COR-L47 (cell line): ENCODE data around the gene NAV2.

Experiments used
- DNase-seq: peaks from one replicate; lab custom pipeline; 2025; lab: John Stamatoyannopoulos, UW

The NAV2 gene

DNA sequence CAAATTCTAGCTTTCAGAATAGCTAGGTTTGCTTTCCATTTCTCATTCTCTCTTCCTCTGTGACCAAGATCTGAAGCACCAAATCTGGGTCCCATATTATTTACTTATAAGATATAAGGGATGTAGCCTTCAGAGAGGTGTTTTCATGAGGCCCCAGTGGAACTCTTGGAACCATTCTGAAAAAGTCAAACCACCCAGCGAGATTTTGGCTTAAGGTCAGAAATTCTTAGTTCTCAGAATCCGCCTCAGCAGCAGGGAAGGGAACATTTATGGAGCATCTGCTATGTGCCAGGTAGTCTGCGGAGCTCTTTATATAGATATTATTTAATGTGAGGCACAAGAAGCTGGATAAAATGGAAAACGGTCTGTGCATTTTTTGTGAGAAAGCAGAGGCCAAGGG is 6.3 kb downstream of the NAV2 start:
- no peak for DNase-seq

DNA sequence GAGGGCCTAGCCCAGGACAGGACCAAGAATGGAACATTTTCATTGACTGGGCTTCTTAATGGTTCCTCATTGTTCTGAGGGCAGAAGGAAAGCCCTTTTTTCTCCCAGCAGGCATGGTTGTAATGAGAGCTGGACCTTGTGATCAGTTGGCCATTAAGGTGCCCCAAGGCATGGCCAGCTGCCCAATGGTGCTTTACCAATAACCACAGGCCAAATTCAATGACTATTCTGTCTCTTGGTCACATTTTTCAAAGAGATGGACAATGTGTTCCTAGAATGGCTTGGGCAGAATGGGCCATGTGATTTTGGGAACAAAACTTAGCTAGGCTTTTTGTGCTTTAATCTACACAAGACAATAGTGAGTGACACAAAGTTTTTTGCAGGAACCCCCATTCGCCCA is 7.3 kb downstream of the NAV2 start:
- no peak for DNase-seq

DNA sequence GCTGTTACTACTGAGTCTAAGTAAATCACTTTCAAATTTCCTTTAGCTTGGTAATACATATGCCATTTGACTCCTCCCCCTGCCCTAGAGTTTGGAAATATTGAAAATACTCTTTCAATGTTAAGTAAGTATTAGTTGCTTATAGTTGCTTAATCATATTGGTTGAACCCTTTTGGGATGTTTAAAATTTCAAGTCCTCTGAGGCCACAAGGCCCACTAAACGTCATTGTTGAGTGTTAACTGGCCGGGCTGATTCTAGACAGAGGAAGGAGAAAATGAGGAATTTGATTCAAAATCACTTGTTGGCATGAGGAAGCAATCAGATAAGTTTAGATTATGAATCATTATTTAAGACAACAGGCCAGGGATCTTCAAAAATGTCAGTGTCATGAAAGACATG is 8.5 kb downstream of the NAV2 start:
- no peak for DNase-seq

DNA sequence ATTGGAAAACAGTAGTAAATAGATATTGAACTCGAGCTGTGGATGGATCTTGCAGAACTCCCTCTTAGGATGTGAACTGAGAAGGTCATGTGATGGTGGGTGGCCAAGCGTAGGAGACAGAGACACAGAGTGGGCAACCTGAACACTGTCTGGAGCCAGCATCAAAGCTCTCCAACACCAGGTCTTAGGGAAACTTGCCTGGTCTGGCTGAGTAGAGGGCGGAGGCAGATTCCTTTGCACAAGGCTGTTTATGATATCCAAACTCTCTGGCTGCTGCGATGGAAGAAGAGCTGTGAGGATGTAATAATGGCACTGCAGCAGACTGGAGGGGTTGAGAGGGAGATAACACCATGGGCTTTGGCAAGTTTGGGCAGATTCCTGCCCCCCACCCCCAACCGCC is 10.1 kb downstream of the NAV2 start:
- DNase-seq, result no peak

DNA sequence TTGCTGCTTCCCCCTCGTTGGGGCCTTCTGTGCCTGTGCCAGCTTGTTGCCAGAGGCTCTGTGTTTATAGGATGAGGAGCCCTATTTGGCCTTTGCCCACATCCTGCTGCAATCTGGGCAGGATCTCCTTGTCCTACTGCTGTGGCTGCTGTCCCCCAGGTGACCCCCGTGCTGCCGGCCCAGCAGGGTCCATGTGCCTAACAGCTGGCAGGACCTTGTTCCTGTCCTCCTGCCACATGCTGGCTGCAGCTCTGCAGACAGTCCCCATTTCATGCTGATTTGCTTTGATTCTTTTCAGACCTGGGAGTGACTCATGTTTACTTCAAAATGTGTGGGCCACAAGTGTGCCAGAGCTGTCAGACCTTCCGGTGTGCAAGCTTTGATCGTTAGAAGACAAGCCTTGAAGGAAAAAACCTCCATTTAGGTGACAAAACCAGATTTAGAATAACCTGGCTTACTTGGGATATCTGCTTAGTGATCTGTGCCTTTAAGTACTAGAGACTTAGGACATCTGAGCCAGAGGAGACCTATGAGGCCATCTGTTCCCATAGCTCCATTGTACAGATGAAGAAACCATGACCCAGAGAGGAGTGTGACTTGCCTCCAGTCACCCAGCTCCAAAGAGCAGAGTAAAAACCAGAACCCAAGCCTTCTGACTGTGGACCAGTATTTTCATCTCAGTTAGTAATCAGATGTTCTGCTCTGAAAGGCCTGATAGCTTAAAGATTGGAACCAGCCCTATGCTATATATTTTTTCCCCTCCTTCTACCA is 11.1 kb downstream of the NAV2 start:
- no peak for DNase-seq

DNA sequence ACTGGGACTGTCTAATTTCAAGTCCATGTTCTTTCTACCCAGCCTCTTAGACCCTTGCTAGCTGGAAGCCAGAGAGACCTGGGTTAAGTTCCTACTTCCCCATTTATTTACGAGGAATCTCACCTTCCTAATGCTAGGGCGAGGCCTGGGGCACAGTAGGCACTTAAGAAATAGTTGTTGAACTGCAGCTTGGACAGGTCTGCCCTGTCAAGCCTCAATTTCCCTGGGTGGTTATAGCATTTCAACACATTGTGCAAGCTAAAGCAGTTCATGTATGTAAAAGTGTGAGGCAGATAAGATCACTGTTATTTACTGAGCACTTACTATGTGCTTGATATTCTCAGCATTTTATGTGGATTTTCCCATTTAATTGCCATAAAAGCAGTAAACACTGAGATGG is 12.1 kb downstream of the NAV2 start:
- DNase-seq, result no peak

DNA sequence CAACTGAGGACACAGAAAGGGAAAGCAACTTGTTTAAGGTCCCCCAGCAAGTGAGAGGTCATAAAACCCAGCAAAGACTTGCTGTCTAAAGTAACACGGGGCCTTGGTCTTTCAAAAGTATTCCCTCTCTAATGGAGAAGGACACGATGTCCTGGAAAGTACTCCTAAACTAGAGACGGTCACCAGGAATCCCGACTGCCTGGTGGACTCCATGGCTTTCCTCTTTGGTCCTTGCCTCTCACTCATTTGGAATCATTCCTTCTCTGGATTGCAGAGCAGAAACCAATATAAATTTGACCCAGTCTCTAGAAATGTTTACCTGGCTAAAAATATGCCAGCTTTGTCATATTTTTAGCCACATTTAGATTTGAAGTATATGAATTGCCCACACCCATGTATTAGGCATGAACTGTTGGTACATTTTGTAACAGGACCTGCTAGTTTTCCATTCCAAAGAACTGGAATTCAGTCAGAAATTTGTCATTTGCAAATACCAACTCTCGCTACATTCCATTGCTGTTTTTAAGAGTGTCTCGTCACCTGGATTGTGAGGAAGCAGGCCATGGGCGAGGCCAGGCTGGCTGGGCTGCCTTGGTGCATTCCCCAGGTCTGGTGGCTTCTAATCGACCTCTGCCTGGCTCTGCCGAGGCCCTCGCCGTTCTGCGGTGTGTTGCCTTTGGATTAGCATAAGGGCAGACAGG is 12.9 kb downstream of the NAV2 start:
- DNase-seq, result no peak

DNA sequence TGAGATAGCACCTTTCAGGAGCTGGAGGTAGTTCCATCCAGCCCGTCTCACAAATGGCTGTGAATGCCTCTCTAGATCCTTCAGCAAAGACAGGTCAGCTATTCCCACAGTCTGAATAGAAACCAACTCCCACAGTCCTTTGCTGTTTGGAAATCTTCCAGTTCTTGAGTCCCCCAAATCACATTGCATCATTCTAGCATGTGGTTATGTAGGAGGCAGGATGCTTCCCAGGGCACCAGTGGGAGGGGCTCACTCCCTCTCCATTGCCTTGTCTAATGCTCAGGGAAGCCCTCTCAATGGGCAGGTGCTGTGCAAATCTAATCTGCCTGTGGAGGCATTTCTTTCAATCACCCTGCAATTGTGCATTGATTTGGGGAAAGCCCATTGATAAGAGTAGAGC is 14.6 kb downstream of the NAV2 start:
- peak; percentile 18 for DNase-seq

DNA sequence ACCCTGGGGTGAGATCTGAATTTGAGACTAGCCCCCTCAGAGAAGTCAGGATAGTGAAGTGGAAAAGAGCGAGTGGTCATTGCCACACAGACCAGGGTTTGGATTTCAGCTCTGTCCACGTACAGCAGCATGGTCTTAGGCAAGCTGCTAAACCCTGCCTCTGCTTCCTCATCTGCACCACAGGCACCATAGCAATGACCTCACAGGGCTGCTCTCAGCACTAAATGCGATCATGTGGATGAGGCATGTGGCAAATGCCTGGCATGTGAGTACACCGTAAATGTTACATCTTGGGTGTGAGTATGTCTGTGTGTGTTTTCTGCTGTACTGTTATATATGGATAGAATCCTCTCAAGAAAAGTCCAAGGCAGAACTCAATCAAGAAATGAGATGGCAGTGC is 15.8 kb downstream of the NAV2 start:
- DNase-seq, result no peak

DNA sequence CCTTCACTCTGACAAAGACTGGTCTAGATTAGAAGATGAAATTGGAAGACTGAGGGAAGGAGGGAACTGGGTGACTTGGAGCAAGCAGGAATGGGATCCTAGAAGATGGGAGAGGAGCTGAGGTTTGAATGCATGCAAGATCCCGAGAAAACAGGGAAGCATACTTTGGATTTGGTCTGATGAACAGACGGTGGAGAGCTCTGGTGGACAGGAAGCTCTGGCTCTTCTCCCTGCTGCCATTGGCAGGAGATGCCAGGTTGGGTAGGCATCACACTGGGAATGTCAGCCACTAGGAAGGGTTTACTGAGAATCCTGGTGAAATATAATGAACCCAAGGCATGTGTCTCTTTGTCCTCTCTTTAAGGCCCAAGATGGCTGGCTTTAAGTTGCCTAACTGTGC is 16.5 kb downstream of the NAV2 start:
- no peak for DNase-seq

DNA sequence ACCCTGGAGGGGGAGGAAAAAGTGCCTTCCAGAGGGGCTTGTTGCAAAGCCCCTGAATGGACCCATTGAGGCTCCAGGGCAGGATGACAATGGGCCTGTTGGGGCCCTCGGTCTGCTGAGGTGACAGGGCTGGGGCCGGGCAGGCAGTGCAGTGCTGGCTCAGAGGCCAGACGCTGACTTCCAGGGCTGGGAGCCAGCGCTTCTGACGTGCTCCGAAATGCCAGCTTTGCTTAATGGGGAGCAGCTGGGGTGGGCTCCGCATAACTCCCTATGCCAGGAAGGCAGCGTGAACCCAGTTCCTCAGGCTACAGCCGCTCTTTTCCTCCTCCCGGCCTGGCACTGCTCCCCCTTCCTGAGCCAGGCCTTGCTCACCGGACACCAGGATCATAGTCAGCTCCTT is 17.7 kb downstream of the NAV2 start:
- no peak for DNase-seq

DNA sequence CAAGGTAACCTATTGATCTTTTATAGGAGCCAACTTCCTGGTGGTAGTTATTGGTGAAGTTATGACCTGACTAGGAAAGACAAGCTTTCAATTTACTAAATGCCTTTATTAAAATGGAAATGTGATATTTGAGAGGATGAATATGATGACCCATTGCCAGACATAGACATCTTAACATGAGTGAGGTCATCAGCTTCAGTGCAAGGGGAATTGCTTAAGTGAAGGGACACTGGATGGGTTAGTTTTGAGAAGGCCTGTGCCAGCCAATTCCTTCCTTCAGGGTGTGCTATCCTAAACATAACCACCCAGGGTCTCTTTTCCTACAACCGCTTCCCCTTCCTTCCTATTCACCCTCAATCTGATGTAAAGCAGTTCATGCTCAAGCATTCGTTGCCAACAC is 21.5 kb downstream of the NAV2 start:
- DNase-seq, result no peak

DNA sequence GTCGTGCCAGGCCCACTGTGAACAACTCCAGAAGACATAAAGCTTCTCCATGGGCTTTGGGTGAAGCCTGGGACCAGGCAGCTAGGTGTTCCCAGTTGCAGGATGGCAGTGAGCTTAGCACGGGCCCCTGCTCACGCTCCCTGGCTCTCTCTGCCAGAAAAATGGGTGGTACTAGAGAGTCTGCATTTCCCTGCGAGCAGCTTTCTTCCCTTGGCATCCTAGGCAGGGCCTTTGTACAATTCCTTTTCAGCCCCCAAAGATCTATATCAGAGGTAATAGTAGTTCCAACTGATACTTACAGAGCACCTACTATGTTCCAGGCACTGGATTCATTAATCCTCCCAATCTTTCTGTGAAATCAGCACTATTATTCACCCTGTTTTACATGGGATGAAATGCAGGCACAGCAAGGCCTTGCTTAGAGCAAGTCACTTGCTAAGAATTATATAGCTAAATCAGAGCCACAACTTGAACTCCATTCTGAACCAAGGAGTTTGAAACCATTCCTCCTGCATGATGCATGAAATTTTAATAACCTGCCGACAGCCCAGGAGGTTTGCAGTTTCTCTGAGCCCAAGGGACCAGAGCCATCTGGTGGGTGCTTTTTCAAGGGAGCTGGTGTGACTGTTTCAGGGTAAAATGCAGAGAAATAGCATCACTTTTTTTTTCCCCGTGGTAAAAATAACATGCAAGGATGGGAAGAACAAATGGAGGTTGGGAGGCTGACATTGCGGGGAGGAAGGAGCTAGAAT is 22.7 kb downstream of the NAV2 start:
- no peak for DNase-seq

DNA sequence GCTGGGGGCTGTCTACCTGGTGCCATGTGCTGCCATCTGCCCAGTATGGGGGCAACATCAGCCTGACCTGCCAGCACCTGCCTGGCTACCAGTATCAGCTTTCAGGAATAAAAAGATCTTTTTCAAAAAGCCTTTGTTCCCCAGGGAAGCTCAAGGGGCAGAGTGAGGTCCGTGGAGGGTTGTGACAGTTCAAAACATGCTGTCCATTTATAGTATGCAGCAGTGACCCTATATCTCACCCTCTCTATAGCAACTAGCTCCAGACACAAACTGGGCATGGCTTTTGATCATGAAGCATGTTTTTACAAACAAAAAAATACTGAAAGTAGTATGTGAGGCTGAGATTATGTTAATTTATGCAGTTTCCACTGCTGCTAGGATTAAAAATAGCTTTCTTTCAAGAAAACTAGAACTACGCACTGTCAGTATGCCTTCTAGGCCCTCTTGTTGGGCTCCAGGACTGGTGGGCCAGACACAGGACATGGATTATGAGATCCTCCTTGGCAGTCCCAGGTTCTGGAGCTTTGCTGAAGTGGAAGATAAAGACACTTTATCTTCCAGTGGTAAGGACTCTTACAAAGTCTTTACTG is 23.4 kb downstream of the NAV2 start:
- DNase-seq, result no peak

DNA sequence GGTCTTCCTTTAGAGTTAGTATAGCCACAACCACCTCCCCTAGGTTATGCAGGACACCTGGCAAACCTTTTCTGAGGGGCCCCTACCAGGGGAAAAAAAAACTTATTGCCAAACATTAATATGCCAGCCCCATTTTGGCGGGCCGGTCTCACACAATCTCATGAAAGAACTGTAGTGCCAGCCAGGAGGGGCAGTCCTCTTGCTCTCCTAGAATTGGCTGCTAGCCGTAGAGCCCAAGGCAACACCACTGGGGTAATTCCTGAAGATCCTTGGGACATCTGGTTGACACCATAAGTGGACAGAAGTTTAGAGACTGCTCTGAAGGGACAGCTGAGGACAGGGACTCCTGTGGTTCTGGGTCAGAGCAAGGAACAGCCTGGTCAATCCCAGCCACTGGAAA is 24.2 kb downstream of the NAV2 start:
- no peak for DNase-seq

DNA sequence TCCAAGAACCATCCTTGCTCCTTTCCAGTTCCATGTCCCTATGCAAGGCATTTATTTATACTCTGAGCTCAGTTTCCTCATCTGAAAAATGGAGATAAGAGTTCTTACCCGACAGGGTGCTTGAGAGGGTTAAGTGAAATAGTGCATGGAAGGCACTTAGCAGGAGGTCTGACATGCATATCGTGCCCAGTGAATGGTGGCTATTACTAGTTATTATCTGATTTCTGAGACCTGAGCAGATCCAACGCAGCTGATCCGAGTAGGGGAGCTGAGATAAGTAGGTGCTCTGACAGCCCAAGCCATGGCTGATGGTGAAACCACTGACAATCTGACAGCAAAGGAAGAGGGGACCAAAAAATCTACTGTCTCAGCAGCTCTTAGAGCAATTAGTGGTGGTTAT is 24.9 kb downstream of the NAV2 start:
- no peak for DNase-seq

DNA sequence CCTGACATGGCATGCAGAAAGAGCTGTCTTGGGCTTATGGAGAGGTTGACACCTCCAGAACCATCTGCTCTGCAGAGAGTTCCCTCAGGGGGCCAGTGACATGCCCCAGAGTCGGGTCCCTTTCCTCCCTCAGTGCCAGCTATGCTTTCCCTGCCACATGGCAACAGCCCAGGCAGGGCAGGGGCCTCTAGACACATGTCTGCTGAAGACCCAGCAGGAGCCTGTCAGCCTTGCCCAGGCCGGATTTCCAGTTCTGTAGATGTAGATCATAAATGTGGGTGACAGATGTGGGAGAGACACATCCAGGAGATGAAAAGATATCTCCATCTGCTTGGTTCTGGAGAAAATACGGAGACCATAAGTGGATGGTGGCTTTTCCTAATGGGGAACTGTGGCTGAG is 25.5 kb downstream of the NAV2 start:
- no peak for DNase-seq

DNA sequence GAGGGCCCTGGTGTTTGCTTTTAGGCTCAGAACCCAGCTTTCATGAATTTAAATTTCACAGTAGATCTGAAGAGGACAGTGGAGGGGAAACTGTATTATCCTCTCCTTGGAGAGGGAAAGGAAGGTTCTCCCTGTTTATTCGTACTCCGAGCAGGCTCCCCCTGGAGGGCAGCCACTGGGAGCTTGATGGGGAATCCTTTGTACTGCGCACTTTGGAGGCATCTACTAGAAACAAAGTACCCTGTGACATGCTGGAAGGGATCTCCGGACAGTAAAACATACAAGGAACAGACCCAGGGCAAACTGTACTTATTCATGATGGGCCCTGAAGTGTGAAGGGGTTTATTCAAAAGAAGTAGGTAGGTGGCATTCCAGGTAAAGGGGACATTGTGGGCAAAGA is 27.2 kb downstream of the NAV2 start:
- DNase-seq, result no peak

DNA sequence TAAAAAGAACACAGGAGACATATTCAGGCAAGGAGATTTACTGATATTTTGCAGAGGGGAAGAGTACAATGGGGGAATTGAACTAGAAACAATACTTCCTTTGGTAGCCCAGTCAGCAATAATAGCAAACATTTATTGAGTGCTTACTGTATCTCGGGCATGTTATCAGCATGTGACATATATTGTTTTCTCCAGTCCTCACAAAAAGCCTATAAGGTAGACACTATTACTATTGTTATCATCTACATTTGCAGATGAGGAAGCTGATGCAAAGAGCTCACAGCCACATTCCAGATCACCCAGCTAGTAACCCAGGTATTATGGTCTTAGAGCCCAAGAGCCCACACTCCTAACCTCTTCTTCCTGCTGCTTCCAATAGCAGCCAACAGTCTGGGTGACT is 27.9 kb downstream of the NAV2 start:
- no peak for DNase-seq

DNA sequence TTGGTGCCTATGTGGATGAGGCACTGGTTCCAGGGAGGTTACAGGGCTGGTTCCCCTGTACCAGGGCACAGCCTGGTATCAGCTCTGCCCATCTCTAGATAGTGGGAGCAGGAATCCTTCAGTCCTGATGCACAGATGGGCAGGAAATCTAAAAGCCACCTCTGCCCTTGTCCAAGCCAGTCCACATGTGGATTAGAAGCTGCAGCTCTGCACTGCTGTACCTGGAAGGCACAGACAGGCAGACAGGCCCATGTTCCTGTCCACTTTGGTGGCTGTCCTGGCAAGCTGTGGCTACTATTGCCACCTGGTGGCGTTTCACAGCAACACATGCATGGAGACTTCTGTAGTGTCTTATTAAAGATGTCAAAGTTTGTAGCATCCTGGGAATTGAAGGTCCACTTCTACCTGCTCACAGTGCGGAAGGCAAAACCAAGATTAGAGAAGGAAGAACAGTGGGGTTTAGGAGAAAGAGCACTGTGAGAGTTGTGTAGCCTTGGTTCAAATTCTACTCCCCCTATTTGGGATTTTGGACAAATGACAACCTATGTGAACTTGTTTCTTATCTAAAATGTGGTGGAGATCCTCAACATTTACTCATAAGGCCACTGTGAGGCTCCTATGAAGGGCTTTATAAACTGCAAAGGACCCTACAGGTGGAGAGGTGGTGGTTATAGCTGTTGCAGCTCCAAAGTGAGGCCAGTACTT is 30.1 kb downstream of the NAV2 start:
- peak; percentile 45 for DNase-seq

DNA sequence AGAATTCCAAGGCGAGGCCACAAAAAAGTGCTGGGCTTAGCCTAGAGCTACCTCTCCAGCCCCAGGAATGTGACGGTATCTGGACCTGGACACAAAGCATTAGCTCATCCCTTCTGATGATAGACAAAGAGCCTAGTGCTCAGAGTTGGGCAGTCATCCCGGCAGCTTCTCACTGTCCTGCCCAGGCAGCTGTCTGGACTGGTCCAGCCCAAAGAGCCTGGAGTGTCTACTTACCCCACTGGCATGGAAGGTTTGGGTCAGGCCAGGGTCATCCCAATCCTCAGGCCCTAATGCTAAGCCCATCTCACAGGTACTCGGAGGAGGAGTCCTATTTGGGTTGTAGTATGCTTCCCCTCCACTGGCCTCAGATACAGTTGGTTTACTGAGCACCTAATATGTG is 31.0 kb downstream of the NAV2 start:
- DNase-seq, result no peak

DNA sequence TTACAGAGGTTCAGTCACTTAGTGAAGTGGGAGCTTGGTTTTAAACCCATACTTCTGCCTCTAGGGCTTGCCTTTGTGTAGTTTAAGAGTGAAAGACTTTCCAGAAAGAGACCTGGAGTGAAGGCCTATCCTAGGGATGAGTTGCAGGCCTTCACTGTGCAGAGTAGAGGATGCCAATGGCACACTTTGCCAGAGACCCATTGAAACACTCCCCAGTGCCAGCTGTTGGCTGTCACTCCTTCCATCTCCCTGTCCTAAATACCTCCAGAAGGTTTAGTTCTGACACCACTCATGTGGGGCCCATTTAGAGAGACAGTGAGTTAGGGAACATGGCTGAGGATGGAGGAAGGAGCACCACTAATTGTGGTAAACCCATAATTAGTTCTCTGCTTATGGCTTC is 31.5 kb downstream of the NAV2 start:
- DNase-seq, result no peak
